Mucosa of descending colon (tissue), 3 donors: ENCODE data around the gene BIN1. TPM values are rescaled to one million over a fixed set of nuclear protein-coding genes. Genes with fewer than 3 reads are reported as not detected.

Source experiments
- ATAC-seq: fragments of 200-7000 bp; cut with Tn5 transposase; one replicate; pipeline ENCODE4 v1.9.1; 2020; ENCODE audit warnings: mild to moderate bottlenecking, moderate library complexity
- DNase-seq, 3 donors: peaks; one replicate each; pipeline ENCODE4 v3.0.0-alpha.2; 2020
- H3K36me3 ChIP-seq: fragments of 200-600 bp; one replicate; pipeline ENCODE4 v1.8.0; 2021; ENCODE audit warnings: low read depth, mild to moderate bottlenecking
- H3K4me1 ChIP-seq: fragments of 200-600 bp; one replicate; pipeline ENCODE4 v1.8.0; 2021; ENCODE audit warnings: low read depth, mild to moderate bottlenecking
- H3K4me3 ChIP-seq: fragments of 200-600 bp; one replicate; pipeline ENCODE4 v1.8.0; 2021; ENCODE audit warnings: mild to moderate bottlenecking
- H3K9me3 ChIP-seq: fragments of 200-600 bp; one replicate; pipeline ENCODE4 v1.8.0; 2021; ENCODE audit warnings: mild to moderate bottlenecking
- intact Hi-C, 2 donors: fragments of 100-400 bp; cut with DNase I in 1 of 2; cut with micrococcal nuclease in 1 of 2; formaldehyde crosslinking; loops; one replicate each; pipeline versions ENCODE4 v1.11.0 to v1.11.1; 2022; cut with DNase I, micrococcal nuclease
- total RNA-seq, 3 donors: library from RNA; stranded (reverse); fragmentation: NEBNext Ultra II Directional in 2 of 3; extraction: Animal tissue kit (Norgen Biotek cat#: 25700) in 2 of 3; gene quantifications; one replicate each; pipeline versions ENCODE4 v1.2.1 to v1.2.4, GENCODE V29; 2021 to 2023
- TF ChIP-seq, protein P1 (sequence below): fragments of 200-600 bp; IDR thresholded peaks from one replicate; pipeline ENCODE4 v1.8.0; 2022; ENCODE audit warnings: antibody characterized with exemption, mild to moderate bottlenecking
- donor health status: DM: no; HTN: no; CAD: no; lungs with moderate emphysema.
- donor health status: DM: no; HTN: no; CAD: no.
- donor health status: DM: no; HTN: yes; CAD: no.

BIN1 gene
- total RNA-seq, 3 donors from 2014 or later, result 37.6 to 65.7 (median 46.3) TPM

DNA sequence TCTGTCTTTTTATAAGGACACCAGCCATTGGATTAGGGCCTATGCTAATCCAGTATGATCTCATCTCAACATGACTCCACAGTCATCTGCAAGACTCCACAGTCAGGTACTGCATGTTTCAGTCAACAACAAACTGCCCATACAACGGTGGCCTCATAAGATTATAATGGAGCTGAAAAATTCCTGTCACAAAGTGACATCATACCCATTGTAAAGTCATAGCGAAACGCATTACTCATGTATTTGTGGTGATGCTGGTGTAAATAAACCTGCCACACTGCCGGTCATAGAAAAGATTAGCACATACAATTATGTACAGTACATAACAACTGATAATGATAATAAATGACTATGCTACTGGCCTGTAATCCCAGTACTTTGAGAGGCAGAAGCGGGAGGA is 106.0 kb downstream of the BIN1 start:
- peak; percentile 3 for ATAC-seq

DNA sequence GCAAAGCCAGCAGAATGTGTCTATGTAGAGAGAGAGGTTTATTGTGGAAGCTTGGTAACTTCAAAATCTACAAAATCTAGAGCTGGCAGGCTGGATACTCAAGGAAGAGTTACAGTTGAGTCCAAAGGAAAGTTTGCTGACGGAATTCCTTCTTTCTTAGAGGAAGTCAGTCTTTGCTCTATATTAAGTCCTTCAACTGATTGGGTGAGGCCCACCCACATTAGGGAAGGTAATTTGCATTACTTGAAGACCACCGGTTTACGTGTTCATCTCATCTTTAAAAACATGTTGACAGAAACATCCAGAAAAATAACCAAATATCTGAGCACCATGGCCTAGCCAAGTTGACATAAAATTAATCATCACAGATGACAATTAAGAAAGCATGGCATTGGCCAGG is 106.8 kb downstream of the BIN1 start:
- Histone ChIP-seq H3K9me3 (no peaks in the 10 kb centered on the region), H3K4me1 (peaks cover 7% of the 10 kb centered on the region), H3K4me3 (no peak overlapping the region), H3K36me3 (no peaks in the 10 kb centered on the region)
- intact Hi-C loops, result no loop called here
- no peak for DNase-seq
- ATAC-seq, result no peak
- TF ChIP-seq, protein P1, sequence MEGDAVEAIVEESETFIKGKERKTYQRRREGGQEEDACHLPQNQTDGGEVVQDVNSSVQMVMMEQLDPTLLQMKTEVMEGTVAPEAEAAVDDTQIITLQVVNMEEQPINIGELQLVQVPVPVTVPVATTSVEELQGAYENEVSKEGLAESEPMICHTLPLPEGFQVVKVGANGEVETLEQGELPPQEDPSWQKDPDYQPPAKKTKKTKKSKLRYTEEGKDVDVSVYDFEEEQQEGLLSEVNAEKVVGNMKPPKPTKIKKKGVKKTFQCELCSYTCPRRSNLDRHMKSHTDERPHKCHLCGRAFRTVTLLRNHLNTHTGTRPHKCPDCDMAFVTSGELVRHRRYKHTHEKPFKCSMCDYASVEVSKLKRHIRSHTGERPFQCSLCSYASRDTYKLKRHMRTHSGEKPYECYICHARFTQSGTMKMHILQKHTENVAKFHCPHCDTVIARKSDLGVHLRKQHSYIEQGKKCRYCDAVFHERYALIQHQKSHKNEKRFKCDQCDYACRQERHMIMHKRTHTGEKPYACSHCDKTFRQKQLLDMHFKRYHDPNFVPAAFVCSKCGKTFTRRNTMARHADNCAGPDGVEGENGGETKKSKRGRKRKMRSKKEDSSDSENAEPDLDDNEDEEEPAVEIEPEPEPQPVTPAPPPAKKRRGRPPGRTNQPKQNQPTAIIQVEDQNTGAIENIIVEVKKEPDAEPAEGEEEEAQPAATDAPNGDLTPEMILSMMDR, result no peak

More for the DNA sequence above, 106.0 kb downstream of the BIN1 start:
- DNase-seq, result no peak
- TF ChIP-seq, protein P1, result no peak
- Histone ChIP-seq H3K4me3 (no peak overlapping the region), H3K4me1 (peaks cover 7% of the 10 kb centered on the region), H3K36me3 (no peaks in the 10 kb centered on the region), H3K9me3 (no peaks in the 10 kb centered on the region)
- intact Hi-C loops, result no loop called here

DNA sequence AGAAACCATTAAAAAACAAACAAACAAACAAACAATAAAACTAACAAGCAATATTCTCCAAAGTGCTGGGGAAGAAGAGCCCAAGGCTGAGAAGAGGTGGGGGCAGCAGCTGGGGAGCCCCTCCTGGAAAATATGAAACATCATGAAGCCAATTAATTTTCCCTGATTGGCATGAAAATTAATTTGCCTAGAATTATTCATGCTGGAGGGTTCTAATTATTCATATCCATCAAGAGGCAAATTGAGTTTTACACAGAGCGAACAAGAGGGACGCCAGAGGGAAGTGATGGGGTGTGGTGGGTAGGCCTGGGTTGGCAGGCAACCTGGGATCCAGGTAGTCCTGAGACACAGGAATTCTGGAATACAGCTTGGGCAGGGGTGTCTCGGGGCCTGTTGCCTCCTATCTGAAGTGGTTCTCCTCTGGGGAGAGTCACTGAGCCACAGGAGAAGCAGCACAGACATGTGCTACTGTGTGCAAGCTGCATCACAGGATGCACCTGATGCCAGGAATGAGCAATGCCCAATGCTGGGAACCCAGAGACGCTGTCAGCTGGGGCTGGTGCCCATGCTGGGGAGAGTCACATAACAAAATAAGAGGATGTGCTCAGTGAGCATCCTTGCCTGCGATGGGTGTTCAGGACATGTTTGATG is 107.7 kb downstream of the BIN1 start:
- H3K9me3 ChIP-seq, result no peaks in the 10 kb centered on the region
- no peak for ATAC-seq
- intact Hi-C loops, result no loop called here
- no peaks in the 10 kb centered on the region for H3K36me3 ChIP-seq
- H3K4me3 ChIP-seq, result no peak overlapping the region
- peaks cover 7% of the 10 kb centered on the region for H3K4me1 ChIP-seq
- TF ChIP-seq, protein P1, result no peak
- DNase-seq, result no peak

DNA sequence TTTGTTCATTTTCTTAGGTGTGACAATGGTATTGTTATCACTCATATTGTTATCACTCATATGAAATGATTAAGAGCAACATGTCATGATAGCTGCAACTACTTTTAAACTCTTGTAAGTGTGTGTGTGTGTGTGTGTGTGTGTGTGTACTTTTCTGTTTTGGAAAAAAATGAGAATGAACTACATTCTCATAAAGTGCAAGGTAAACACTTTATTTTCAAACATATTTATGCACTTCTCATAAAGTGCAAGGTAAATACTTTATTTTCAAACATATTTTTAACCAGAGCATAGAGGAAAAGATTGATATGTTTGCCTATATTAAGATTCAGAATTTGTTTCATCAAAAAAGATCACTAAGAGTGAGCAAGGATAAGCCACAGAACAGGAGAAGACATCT is 108.5 kb downstream of the BIN1 start:
- TF ChIP-seq, protein P1, result no peak
- Histone ChIP-seq H3K9me3 (no peaks in the 10 kb centered on the region), H3K4me3 (no peak overlapping the region), H3K4me1 (peaks cover 7% of the 10 kb centered on the region), H3K36me3 (no peaks in the 10 kb centered on the region)
- ATAC-seq (no peak), DNase-seq (no peak)
- intact Hi-C loops, result no loop called here

Other genes with a start within 250 kb of the BIN1 start
- not detected for gene TEX51, start 208.3 kb downstream of the BIN1 start, total RNA-seq
- gene CYP27C1, start 113.1 kb upstream of the BIN1 start, total RNA-seq, result under 1 TPM; 0.17 to 0.82 (median 0.63) TPM
- 10 to 100 TPM; 26.7 to 35.7 (median 33.6) TPM for gene ERCC3, start 187.0 kb upstream of the BIN1 start, total RNA-seq